Spleen (tissue), 11 donors: ENCODE results near the gene CSF2RB. TPM values are rescaled to one million over a fixed set of nuclear protein-coding genes. Genes with fewer than 3 reads are reported as not detected.

Experiments used
- DNase-seq: peaks from one replicate; pipeline ENCODE4 v3.0.0-alpha.2; 2020
- H3K27ac ChIP-seq, 8 donors: fragments of 200-600 bp; sonication (generic) in 7 of 8; 1 replicate in 4 of 8; 2 replicates in 4 of 8; pipeline versions ENCODE4 v1.5.0 to v1.8.0; 2016 to 2021; ENCODE audit warnings: inconsistent platforms in 4 of 8, mild to moderate bottlenecking in 4 of 8, moderate library complexity in 1 of 8
- H3K27me3 ChIP-seq, 7 donors: fragments of 200-600 bp; sonication (generic) in 6 of 7; replicated peaks in 1 of 7; 1 replicate in 4 of 7; 2 replicates in 3 of 7; pipeline versions ENCODE4 v1.5.0 to v1.8.0; 2016 to 2021; ENCODE audit warnings: inconsistent platforms in 3 of 7, mild to moderate bottlenecking in 1 of 7
- H3K36me3 ChIP-seq, 6 donors: fragments of 200-600 bp; sonication (generic) in 5 of 6; 1 replicate in 4 of 6; 2 replicates in 2 of 6; pipeline versions ENCODE4 v1.5.0 to v1.8.0; 2016 to 2021; ENCODE audit warnings: inconsistent platforms in 2 of 6
- H3K4me1 ChIP-seq, 6 donors: fragments of 200-600 bp; sonication (generic) in 5 of 6; 1 replicate in 3 of 6; 2 replicates in 3 of 6; pipeline versions ENCODE4 v1.5.0 to v1.8.0; 2016 to 2021; ENCODE audit warnings: inconsistent platforms in 3 of 6
- H3K4me3 ChIP-seq, 8 donors: fragments of 200-600 bp; sonication (generic) in 7 of 8; 1 replicate in 4 of 8; 2 replicates in 4 of 8; pipeline versions ENCODE4 v1.5.0 to v1.8.0; 2016 to 2021; ENCODE audit warnings: inconsistent platforms in 4 of 8, mild to moderate bottlenecking in 4 of 8, moderate library complexity in 2 of 8
- H3K9me3 ChIP-seq, 8 donors: fragments of 200-600 bp; sonication (generic) in 7 of 8; 1 replicate in 4 of 8; 2 replicates in 4 of 8; pipeline versions ENCODE4 v1.5.0 to v1.8.0; 2016 to 2021; ENCODE audit warnings: inconsistent platforms in 4 of 8
- CTCF ChIP-seq, 11 experiments: fragments of 200-600 bp in 7 of 11; fragments of 450-650 bp in 4 of 11; sonication (generic) in 4 of 11; IDR thresholded peaks in 8 of 11; conservative IDR thresholded peaks in 3 of 11; 1 replicate in 7 of 11; 2 replicates in 4 of 11; pipeline versions ENCODE4 v1.4.0 to v1.8.0; 2016 to 2021; ENCODE audit warnings: antibody characterized with exemption in 11 of 11, inconsistent platforms in 4 of 11, mild to moderate bottlenecking in 1 of 11
- POLR2A ChIP-seq, 3 donors: fragments of 450-650 bp; IDR thresholded peaks; one replicate each; pipeline ENCODE4 v1.5.1; 2017; ENCODE audit warnings: antibody characterized with exemption in 3 of 3, mild to moderate bottlenecking in 1 of 3
- POLR2AphosphoS5 ChIP-seq, 3 donors: sonication (generic); formaldehyde crosslinking; IDR thresholded peaks; one replicate each; pipeline ENCODE4 v1.5.1; 2017; ENCODE audit warnings: antibody characterized with exemption in 3 of 3
- WGBS, 5 donors: extraction: QIAGEN DNeasy Blood & Tissue Kit in 3 of 5; methylation state at CpG; one replicate each; pipeline versions ENCODE4 v1.1.5 to v1.1.7; 2013 to 2018; 5-methylcytosine and 5-hydroxymethylcytosine counted together
- intact Hi-C: fragments of 100-400 bp; cut with DNase I; formaldehyde crosslinking; loops from one replicate; pipeline ENCODE4 v1.15.0; 2023; ENCODE audit warnings: low total_unique reads
- polyA plus RNA-seq, 3 donors: library from polyadenylated mRNA; stranded (reverse); fragments of 200-250 nt; gene quantifications; one replicate each; pipeline ENCODE4 v1.2.1, GENCODE V29; 2013
- total RNA-seq, 7 donors: library from RNA; depleted of rRNA in 3 of 7; stranded (reverse); fragments of >200 nt in 3 of 7; fragmentation: NEBNext Ultra II Directional in 4 of 7; extraction: Animal tissue kit (Norgen Biotek cat#: 25700) in 4 of 7; gene quantifications; one replicate each; pipeline versions ENCODE4 v1.1.0 to v1.2.1, GENCODE V29; 2016 to 2021
- donor health status: healthy with polysubstance abuse.
- donor health status: DM: no; HTN: no; CAD: no; lungs with moderate emphysema.
- donor health status: DM: no; HTN: no; CAD: no.
- donor health status: Bipolar disorder and iron deficiency.
- donor health status: healthy.
- donor health status: DM: no; HTN: no; CAD: no.
- donor health status: DM: yes; HTN: yes; CAD: no.

The CSF2RB gene
- total and polyA plus RNA-seq, 10 donors, result 14.2 to 110 (median 45.9) TPM

- TF ChIP-seq POLR2A (IDR thresholded peaks at IDR 0.05) (no peak), POLR2AphosphoS5 (IDR thresholded peaks at IDR 0.05) (no peak), CTCF (IDR thresholded peaks at IDR 0.05 in 8 of 11, conservative IDR thresholded peaks at IDR 0.05 in 3 of 11) (no peak)
- Histone ChIP-seq H3K4me3 (no peak overlapping the region), H3K4me1 (peaks cover 0 to 27% (median 19%) of the 10 kb centered on the region in 6 donors), H3K36me3 (peaks cover 0 to 97% (median 30%) of the 10 kb centered on the region in 6 donors), H3K9me3 (no peaks in the 10 kb centered on the region), H3K27me3 (peaks cover 0 to 7% (median 0%) of the 10 kb centered on the region in 7 donors), H3K27ac (peak overlapping the region in 1 of 8 donors; percentile 4)
- intact Hi-C loops, result no loop called here
- 73 to 92% (median 85%) methylated on average over 6 of the region's 6 CpGs for WGBS, 5 donors
- DNase-seq, result no peak
Measured at GRCh38 chr22:36926309-36926708, 12.9 kb downstream of the CSF2RB start.

- WGBS, 5 donors, result 76 to 84% (median 82%) methylated on average over 14 of the region's 14 CpGs
- no peak overlapping the region for H3K4me3 ChIP-seq
- intact Hi-C loops, result no loop called here
- H3K36me3 ChIP-seq, result peaks cover 0 to 100% (median 30%) of the 10 kb centered on the region in 6 donors
- H3K27me3 ChIP-seq, result peaks cover 0 to 7% (median 0%) of the 10 kb centered on the region in 7 donors
- DNase-seq, result no peak
- H3K9me3 ChIP-seq, result no peaks in the 10 kb centered on the region
- peaks cover 0 to 21% (median 13%) of the 10 kb centered on the region in 6 donors for H3K4me1 ChIP-seq
- H3K27ac ChIP-seq, result no peak overlapping the region
- TF ChIP-seq POLR2AphosphoS5 (IDR thresholded peaks at IDR 0.05), result no peak
- TF ChIP-seq POLR2A (IDR thresholded peaks at IDR 0.05), result no peak
- TF ChIP-seq CTCF (IDR thresholded peaks at IDR 0.05 in 8 of 11, conservative IDR thresholded peaks at IDR 0.05 in 3 of 11), result no peak
Measured at GRCh38 chr22:36926721-36927435, 13.4 kb downstream of the CSF2RB start.

GRCh38 chr22:36927671-36928070 is 14.2 kb downstream of the CSF2RB start:
- Histone ChIP-seq H3K36me3 (peaks cover 0 to 100% (median 30%) of the 10 kb centered on the region in 6 donors), H3K9me3 (no peaks in the 10 kb centered on the region), H3K27ac (no peak overlapping the region), H3K4me1 (peaks cover 0 to 13% (median 6%) of the 10 kb centered on the region in 6 donors), H3K4me3 (no peak overlapping the region), H3K27me3 (peaks cover 0 to 7% (median 0%) of the 10 kb centered on the region in 7 donors)
- 65 to 80% (median 75%) methylated on average over 3 of the region's 3 CpGs for WGBS, 5 donors
- TF ChIP-seq CTCF (IDR thresholded peaks at IDR 0.05 in 8 of 11, conservative IDR thresholded peaks at IDR 0.05 in 3 of 11) (no peak), POLR2A (IDR thresholded peaks at IDR 0.05) (no peak), POLR2AphosphoS5 (IDR thresholded peaks at IDR 0.05) (no peak)
- intact Hi-C loops, result no loop called here
- DNase-seq, result no peak

GRCh38 chr22:36928196-36928595 is 14.8 kb downstream of the CSF2RB start:
- intact Hi-C loops, result no loop called here
- TF ChIP-seq CTCF (IDR thresholded peaks at IDR 0.05 in 8 of 11, conservative IDR thresholded peaks at IDR 0.05 in 3 of 11) (no peak), POLR2AphosphoS5 (IDR thresholded peaks at IDR 0.05) (no peak), POLR2A (IDR thresholded peaks at IDR 0.05) (no peak)
- no peak overlapping the region for H3K4me3 ChIP-seq
- peaks cover 0 to 6% (median 0%) of the 10 kb centered on the region in 7 donors for H3K27me3 ChIP-seq
- H3K36me3 ChIP-seq, result peaks cover 0 to 100% (median 29%) of the 10 kb centered on the region in 6 donors
- H3K4me1 ChIP-seq, result peaks cover 0 to 8% (median 3%) of the 10 kb centered on the region in 6 donors
- no peak overlapping the region for H3K27ac ChIP-seq
- WGBS, 5 donors, result 75 to 96% (median 86%) methylated on average over 9 of the region's 9 CpGs
- DNase-seq, result no peak
- H3K9me3 ChIP-seq, result no peaks in the 10 kb centered on the region
